Thoracic aorta (tissue), 2 donors: Measurements from ENCODE around the gene ZMYM5. TPM values are rescaled to one million over a fixed set of nuclear protein-coding genes. Genes with fewer than 3 reads are reported as not detected.
"Not testable (repeated sequence)": the region's sequence is repeated elsewhere in the genome, so short reads cannot be mapped to it uniquely, and the experiment has no call there.

Experiments
- ATAC-seq: fragments of 150-250 bp; one replicate; pipeline ENCODE4 v1.8.0; 2017; ENCODE audit warnings: low read depth; ENCODE audit not compliant: insufficient number of reproducible peaks, low FRiP score
- DNase-seq: peaks from one replicate; pipeline ENCODE4 v3.0.0-alpha.2; 2020; ENCODE audit warnings: low spot score
- H3K27ac ChIP-seq, 2 donors: fragments of 200-600 bp; sonication (generic); 1 replicate in 1 of 2; 2 replicates in 1 of 2; pipeline ENCODE4 v1.5.1; 2016; ENCODE audit warnings: mild to moderate bottlenecking in 2 of 2, moderate library complexity in 2 of 2
- H3K27me3 ChIP-seq: fragments of 200-600 bp; sonication (generic); replicated peaks from 2 replicates; pipeline ENCODE4 v1.6.0; 2016; ENCODE audit warnings: mild to moderate bottlenecking; ENCODE audit not compliant: insufficient read depth
- H3K36me3 ChIP-seq: fragments of 200-600 bp; sonication (generic); one replicate; pipeline ENCODE4 v1.5.1; 2016
- H3K4me1 ChIP-seq, 2 donors: fragments of 200-600 bp; sonication (generic); 1 replicate in 1 of 2; 2 replicates in 1 of 2; pipeline versions ENCODE4 v1.5.1 to v1.6.0; 2016; ENCODE audit warnings: low read depth in 2 of 2, mild to moderate bottlenecking in 1 of 2; ENCODE audit not compliant: control insufficient read depth in 1 of 2
- H3K4me3 ChIP-seq: fragments of 200-600 bp; sonication (generic); 2 replicates; pipeline ENCODE4 v1.5.1; 2016; ENCODE audit warnings: mild to moderate bottlenecking
- H3K9me3 ChIP-seq: fragments of 200-600 bp; sonication (generic); 2 replicates; pipeline ENCODE4 v1.5.1; 2016
- CTCF ChIP-seq: fragments of 200-600 bp; sonication (generic); IDR thresholded peaks from one replicate; pipeline ENCODE4 v1.5.1; 2019; ENCODE audit warnings: antibody characterized with exemption
- total RNA-seq, 2 donors: library from RNA; depleted of rRNA; stranded (reverse); fragments of >200 nt; gene quantifications; one replicate each; pipeline versions ENCODE4 v1.1.0 to v1.2.3, GENCODE V29; 2016

Gene ZMYM5
- total RNA-seq, 2 donors from 2014 or later = 15.2 to 19.2 TPM

- no peak for DNase-seq
- peak overlapping the region; percentile 95 to 99 for H3K27ac ChIP-seq
- no peak for ATAC-seq
Measured at GRCh38 chr13:19862481-19863313, 752 bp downstream of the ZMYM5 start.

GRCh38 chr13:19861762-19862161 is 1.7 kb downstream of the ZMYM5 start:
- Histone ChIP-seq H3K4me1 (peaks cover 16 to 27% of the 10 kb centered on the region in 2 donors), H3K9me3 (no peaks in the 10 kb centered on the region), H3K27me3 (no peaks in the 10 kb centered on the region), H3K27ac (peak overlapping the region; percentile 95 to 99), H3K36me3 (no peaks in the 10 kb centered on the region), H3K4me3 (peak overlapping the region; percentile 76)
- no peak for TF ChIP-seq CTCF
- no peak for DNase-seq
- ATAC-seq = no peak

More at GRCh38 chr13:19862481-19863313, 752 bp downstream of the ZMYM5 start:
- no peak for TF ChIP-seq CTCF
- no peaks in the 10 kb centered on the region for H3K27me3 ChIP-seq
- H3K4me3 ChIP-seq = peak overlapping the region; percentile 76
- H3K4me1 ChIP-seq = peaks cover 16 to 27% of the 10 kb centered on the region in 2 donors
- no peaks in the 10 kb centered on the region for H3K9me3 ChIP-seq
- no peaks in the 10 kb centered on the region for H3K36me3 ChIP-seq

- H3K4me3 ChIP-seq = peak overlapping the region; percentile 76
- DNase-seq (no peak), ATAC-seq (no peak)
- H3K9me3 ChIP-seq = no peaks in the 10 kb centered on the region
- H3K36me3 ChIP-seq = no peaks in the 10 kb centered on the region
- TF ChIP-seq CTCF = no peak
- peaks cover 16 to 27% of the 10 kb centered on the region in 2 donors for H3K4me1 ChIP-seq
- no peaks in the 10 kb centered on the region for H3K27me3 ChIP-seq
- peak overlapping the region; percentile 7 to 99 for H3K27ac ChIP-seq
Measured at GRCh38 chr13:19860884-19861655, 2.4 kb downstream of the ZMYM5 start.

- H3K36me3 ChIP-seq, DNase-seq, H3K9me3 ChIP-seq, ATAC-seq, H3K27ac ChIP-seq, H3K4me3 ChIP-seq, H3K27me3 ChIP-seq: not testable (repeated sequence)
- peaks cover 10 to 27% of the 10 kb centered on the region in 2 donors for H3K4me1 ChIP-seq
Measured at GRCh38 chr13:19857637-19858036, 5.8 kb downstream of the ZMYM5 start.

- DNase-seq (no peak), ATAC-seq (no peak)
- H3K27ac ChIP-seq = no peak overlapping the region
- H3K9me3 ChIP-seq = no peaks in the 10 kb centered on the region
- no peak for TF ChIP-seq CTCF
- no peaks in the 10 kb centered on the region for H3K27me3 ChIP-seq
- H3K36me3 ChIP-seq = peaks cover 8% of the 10 kb centered on the region
- no peaks in the 10 kb centered on the region for H3K4me1 ChIP-seq
- no peak overlapping the region for H3K4me3 ChIP-seq
Measured at GRCh38 chr13:19852766-19853165, 10.7 kb downstream of the ZMYM5 start.
